Measurements from ENCODE around the gene ARGLU1. TPM values are rescaled to one million over a fixed set of nuclear protein-coding genes. Genes with fewer than 3 reads are reported as not detected.
A peak's percentile ranks its signal among the peaks of the same experiment; 100 is the strongest.

ARGLU1 gene
- total RNA-seq, 4 donors from 2014 or later, result 48.4 to 161 (median 67.5) TPM

DNA sequence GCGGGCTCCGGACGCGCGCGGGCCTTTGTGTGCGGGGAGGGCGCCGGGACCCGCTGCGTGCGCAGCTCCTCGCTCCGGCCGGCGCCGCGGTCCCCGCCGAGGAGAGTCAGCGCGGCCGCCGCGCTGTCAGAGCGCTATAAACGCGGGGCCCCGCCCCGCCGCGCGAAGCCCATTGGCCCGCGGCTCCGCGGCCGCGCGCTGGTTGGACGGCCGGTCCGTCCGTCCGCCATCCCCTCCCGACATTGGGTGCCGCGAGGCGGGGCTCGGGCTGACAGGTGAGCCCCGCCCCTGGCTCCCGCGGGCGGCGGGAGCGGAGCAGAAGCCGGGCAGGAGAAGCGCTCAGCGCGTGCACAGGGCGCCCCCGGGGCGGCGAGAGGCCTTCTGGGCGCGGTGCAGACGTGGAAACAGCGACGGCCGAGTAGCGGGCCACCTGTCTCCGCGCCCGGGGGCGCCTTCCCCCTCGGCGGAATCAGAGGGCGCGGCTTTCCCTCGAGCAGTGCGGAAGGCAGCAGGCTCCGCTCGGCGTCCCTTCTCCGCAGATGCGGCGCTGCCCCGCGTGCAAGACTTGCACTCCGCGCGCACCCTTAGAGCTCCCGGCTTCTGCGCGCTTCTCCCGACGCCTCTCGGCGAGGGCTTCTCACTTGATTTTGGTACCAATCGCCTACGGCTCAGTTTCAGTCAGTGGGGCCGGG lies 32.2 kb downstream of the ARGLU1 start, which contains the start of gene EFNB2:
Gene EFNB2 (minus strand): TSS at position 111 of the 692 bp plus-strand sequence. CDS start 698 bp downstream, outside the sequence.
- WGBS, result no CpG with 5 or more reads among the region's 102 CpGs
- Histone ChIP-seq H3K27me3 (no peaks in the 10 kb centered on the region), H3K36me3 (no peaks in the 10 kb centered on the region), H3K4me1 (peaks cover 29% of the 10 kb centered on the region), H3K9me3 (no peaks in the 10 kb centered on the region), H3K4me3 (peak within 1 kb of the TSS; percentile 81), H3K27ac (peak within 1 kb of the TSS; percentile 84)
- peak; percentile 84 to 85 for DNase-seq (ENCODE audit: low spot score in 2 of 2)
- TF ChIP-seq EP300 (IDR thresholded peaks at IDR 0.05), result no peak
- peak in 1 of 3 donors; percentile 25 for TF ChIP-seq POLR2AphosphoS5 (IDR thresholded peaks at IDR 0.05)
- peak in 1 of 2 donors; percentile 67 for TF ChIP-seq POLR2A (IDR thresholded peaks at IDR 0.05)

DNA sequence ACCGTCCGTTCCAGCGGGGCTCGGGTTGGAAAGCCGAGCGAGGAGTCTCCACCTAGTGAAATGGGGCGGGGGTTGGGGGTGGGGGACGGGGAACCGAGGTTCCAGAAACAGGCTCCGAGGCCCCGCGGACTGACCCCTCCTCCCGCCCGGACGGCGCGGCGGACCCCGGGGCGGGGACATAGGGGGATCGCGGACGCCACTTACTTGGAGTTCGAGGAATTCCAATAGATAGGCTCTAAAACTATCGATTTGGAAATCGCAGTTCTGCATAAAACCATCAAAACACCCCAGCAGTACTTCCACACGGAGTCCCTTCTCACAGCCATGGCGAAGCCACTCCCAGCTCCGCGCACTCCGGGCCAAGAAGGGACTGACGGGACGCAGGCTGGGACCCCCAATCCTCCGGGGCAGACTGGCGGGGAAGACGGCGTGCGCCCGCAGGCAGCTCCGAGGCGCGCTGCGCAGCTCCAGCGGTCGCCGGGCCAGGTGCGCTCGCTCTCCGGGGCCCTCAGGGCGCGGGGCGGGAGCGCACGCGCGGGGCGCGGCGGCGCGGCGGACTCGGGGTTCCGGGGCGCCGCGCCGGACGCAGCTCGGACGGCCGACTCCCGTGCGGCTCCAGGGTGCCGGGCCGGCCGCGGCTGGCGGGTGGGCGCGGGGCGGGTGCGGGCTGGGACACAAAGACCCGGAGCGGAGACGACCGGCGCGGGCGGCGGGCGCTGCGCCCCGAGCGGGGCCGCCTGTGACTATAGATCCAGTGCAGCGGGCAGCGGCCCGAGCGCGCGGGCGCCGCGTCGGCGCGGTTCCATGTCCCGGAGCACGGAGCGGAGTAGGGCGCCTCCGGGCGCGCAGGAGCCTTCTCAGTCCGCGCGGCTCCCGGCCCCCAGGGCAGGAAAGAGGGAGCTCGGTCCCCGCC lies 33.0 kb downstream of the ARGLU1 start:
- Histone ChIP-seq H3K27me3 (no peaks in the 10 kb centered on the region), H3K4me1 (peaks cover 37% of the 10 kb centered on the region), H3K27ac (peak overlapping the region; percentile 84), H3K4me3 (peak overlapping the region; percentile 81), H3K9me3 (no peaks in the 10 kb centered on the region), H3K36me3 (no peaks in the 10 kb centered on the region)
- WGBS, result 0% methylated on average over 33 of the region's 121 CpGs
- DNase-seq (ENCODE audit: low spot score in 2 of 2), result peak; percentile 68 to 70
- TF ChIP-seq POLR2A (IDR thresholded peaks at IDR 0.05), result no peak
- TF ChIP-seq POLR2AphosphoS5 (IDR thresholded peaks at IDR 0.05), result no peak
- TF ChIP-seq, protein P1, sequence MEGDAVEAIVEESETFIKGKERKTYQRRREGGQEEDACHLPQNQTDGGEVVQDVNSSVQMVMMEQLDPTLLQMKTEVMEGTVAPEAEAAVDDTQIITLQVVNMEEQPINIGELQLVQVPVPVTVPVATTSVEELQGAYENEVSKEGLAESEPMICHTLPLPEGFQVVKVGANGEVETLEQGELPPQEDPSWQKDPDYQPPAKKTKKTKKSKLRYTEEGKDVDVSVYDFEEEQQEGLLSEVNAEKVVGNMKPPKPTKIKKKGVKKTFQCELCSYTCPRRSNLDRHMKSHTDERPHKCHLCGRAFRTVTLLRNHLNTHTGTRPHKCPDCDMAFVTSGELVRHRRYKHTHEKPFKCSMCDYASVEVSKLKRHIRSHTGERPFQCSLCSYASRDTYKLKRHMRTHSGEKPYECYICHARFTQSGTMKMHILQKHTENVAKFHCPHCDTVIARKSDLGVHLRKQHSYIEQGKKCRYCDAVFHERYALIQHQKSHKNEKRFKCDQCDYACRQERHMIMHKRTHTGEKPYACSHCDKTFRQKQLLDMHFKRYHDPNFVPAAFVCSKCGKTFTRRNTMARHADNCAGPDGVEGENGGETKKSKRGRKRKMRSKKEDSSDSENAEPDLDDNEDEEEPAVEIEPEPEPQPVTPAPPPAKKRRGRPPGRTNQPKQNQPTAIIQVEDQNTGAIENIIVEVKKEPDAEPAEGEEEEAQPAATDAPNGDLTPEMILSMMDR (IDR thresholded peaks at IDR 0.05), result no peak
- no peak for TF ChIP-seq EP300 (IDR thresholded peaks at IDR 0.05)

DNA sequence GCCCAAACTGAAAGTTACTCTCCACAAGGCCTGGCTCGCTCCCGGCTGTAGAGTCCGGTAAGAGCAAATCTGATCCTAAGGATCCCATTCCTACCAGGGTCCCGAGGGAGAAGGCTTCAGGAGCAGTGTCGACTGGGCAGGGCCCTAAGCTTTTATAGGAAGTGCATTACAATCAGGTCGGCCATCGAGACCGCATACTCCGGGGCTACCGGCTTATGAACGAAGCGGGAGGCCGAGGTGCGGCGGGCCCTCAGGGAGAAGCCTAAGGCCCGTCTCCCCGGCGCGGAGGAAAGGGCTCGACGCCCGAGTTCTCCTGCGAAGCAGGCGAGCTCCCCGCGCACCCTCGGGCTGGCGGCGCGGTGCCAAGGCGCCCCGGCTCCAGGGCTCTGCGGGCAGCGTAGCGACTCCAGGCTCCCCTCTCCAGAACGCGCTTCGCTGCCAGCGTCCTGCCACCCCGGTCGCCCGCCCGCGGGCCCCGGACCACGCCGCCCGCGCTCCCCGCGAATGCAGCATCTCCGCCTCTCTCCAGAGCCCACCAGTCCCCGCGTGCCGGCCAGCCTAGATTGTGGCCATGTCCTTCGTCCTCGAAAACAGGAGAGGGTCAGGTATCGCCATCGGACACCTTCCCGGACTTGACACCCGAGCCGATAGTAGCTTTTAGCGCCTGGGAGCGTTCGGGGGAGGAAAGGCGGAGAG lies 33.8 kb downstream of the ARGLU1 start:
- DNase-seq (ENCODE audit: low spot score in 2 of 2), result peak in 1 of 2 donors; percentile 78
- no peaks in the 10 kb centered on the region for H3K36me3 ChIP-seq
- H3K4me3 ChIP-seq, result peak overlapping the region; percentile 81
- H3K27me3 ChIP-seq, result no peaks in the 10 kb centered on the region
- peaks cover 45% of the 10 kb centered on the region for H3K4me1 ChIP-seq
- no peaks in the 10 kb centered on the region for H3K9me3 ChIP-seq
- H3K27ac ChIP-seq, result peak overlapping the region; percentile 84
- no peak for TF ChIP-seq EP300 (IDR thresholded peaks at IDR 0.05)
- TF ChIP-seq POLR2A (IDR thresholded peaks at IDR 0.05), result no peak
- no peak for TF ChIP-seq POLR2AphosphoS5 (IDR thresholded peaks at IDR 0.05)
- TF ChIP-seq, protein P1 (IDR thresholded peaks at IDR 0.05), result no peak
- under 1% methylated on average over 30 of the region's 66 CpGs for WGBS

DNA sequence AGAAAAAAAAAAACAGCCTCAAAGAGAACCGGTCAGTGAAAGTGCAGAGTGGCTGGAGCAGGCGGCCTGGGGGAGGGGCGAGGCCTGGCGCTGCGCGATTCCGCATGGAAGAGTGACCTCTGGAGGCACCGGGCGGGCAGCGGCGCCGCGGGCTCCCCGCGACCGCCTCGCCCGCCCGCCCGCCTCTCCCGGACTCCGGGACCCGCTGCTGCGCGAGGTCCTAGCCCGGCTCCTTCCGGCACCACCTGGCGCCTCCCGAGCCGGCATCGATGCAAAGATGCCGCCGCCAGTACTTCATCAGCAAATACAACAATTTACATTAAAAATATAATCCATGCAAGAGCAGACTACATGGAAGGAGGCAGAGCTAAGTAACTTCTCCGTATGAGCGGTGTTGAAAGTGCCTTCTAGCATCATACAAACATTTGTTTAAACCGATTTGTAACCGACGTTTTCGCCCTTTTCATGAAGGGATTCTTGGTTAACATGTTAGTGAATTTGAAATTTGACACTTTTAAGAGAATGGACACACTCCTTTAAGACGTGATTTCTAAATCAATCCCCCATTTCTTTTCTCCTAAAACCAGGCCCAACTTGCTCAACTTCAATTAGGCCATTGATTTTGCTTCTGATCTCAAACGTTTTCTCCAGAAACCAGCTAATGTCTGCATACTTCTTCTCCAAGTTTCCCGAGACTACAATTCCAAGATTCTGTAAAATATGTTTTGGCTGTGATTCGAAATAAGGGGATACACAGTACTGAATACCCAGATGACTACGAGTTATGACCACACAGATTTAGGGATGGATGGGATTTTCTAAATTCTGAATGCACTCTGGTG lies 34.6 kb downstream of the ARGLU1 start:
- peak; percentile 85 to 87 for DNase-seq (ENCODE audit: low spot score in 2 of 2)
- TF ChIP-seq EP300 (IDR thresholded peaks at IDR 0.05), result no peak
- TF ChIP-seq POLR2AphosphoS5 (IDR thresholded peaks at IDR 0.05), result no peak
- TF ChIP-seq, protein P1 (IDR thresholded peaks at IDR 0.05), result peak in 1 of 2 donors; percentile 54
- TF ChIP-seq POLR2A (IDR thresholded peaks at IDR 0.05), result no peak

More for the DNA sequence above, 34.6 kb downstream of the ARGLU1 start:
- Histone ChIP-seq H3K27me3 (no peaks in the 10 kb centered on the region), H3K4me3 (peak overlapping the region; percentile 81), H3K36me3 (no peaks in the 10 kb centered on the region), H3K9me3 (no peaks in the 10 kb centered on the region), H3K27ac (peak overlapping the region; percentile 84), H3K4me1 (peaks cover 53% of the 10 kb centered on the region)
- WGBS, result 3% methylated on average over 44 of the region's 44 CpGs

All from suprapubic skin (tissue), 4 donors.